ENCODE measurements around the gene FGL2.

The FGL2 gene

DNA sequence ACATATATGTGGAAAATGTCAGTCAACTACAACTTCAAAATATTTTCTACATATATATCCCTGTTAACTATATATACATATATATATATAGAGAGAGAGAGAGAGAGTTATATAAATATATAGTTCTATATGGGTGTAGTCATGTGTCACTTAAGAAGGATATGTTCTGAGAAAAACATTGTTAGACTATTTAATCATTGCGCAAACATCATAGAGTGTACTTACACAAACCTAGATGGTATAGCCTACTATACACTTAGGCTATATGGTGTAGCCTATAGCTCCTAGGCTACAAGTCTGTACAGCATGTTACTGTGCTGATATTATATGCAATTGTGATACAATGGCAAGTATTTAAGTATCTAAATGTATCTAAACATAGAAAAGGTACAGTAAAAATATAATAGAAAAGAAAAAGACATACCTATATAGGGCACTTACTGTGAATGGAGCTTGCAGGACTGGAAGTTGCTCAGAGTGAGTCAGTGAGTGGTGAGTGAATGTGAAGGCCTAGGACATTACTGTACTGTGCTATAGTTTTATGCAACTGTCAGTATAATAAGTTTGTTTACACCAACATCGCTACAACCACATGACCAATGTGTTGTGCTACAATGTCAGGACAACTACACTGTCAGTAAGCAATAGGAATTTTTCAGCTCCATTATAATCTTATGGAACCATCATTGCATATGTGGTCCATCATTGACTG, 18.0 kb upstream of the FGL2 start:
- no peak for TF ChIP-seq CTCF (IDR thresholded peaks at IDR 0.05; ENCODE audit: insufficient read depth, low read length, missing control alignments)
- ChIA-PET CTCF (interaction anchor here (0.6 to 2.2 kb wide), 3 partner anchors 8 to 114 kb away, joined by 3 to 10 read pairs (median 4); no protein-coding TSS in a partner anchor), POLR2A (no interaction called here)
- no peak for DNase-seq (ENCODE audit: low read depth, low spot score)
- no peak overlapping the region for H3K4me3 ChIP-seq (ENCODE audit: low read depth, low read length)

GRCh38 chr7:77216181-77216845, 16.7 kb upstream of the FGL2 start:
- no peak for DNase-seq (ENCODE audit: low read depth, low spot score)
- CTCF ChIA-PET: interaction anchor here (2.2 kb wide), 1 partner anchor 31 kb away, joined by 10 read pairs; no protein-coding TSS in a partner anchor
- TF ChIP-seq CTCF (IDR thresholded peaks at IDR 0.05; ENCODE audit: insufficient read depth, low read length, missing control alignments): no peak

GRCh38 chr7:77209479-77210139, 10.0 kb upstream of the FGL2 start:
- no peak overlapping the region for H3K4me3 ChIP-seq (ENCODE audit: low read depth, low read length)
- CTCF ChIA-PET: interaction anchor here (0.5 kb wide), 1 partner anchor 9 kb away, joined by 4 read pairs; no protein-coding TSS in a partner anchor
- TF ChIP-seq CTCF (IDR thresholded peaks at IDR 0.05; ENCODE audit: insufficient read depth, low read length, missing control alignments): no peak
- POLR2A ChIA-PET: no interaction called here
- DNase-seq (ENCODE audit: low read depth, low spot score): no peak

More at GRCh38 chr7:77216181-77216845, 16.7 kb upstream of the FGL2 start:
- POLR2A ChIA-PET: no interaction called here
- no peak overlapping the region for H3K4me3 ChIP-seq (ENCODE audit: low read depth, low read length)

DNA sequence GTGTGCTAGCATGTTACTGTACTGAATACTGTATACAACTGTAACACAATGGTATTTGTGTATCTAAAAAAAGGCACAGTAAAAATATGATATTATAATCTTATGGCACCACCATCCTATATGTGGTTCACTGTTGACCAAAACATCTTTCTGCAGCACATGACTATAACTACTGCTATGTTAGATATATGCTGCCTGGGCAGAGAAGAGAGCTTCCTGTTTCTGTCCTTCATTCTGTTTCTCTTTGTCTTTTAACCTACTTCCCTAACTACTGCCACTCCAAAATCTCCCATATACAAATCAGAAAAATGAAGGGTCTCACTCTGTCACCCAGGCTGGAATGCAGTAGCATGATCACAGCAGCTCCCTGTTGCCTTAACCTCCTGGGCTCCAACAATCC, 8.8 kb upstream of the FGL2 start:
- no peak for DNase-seq (ENCODE audit: low read depth, low spot score)
- H3K4me3 ChIP-seq (ENCODE audit: low read depth, low read length): no peak overlapping the region
- no peak for TF ChIP-seq CTCF (IDR thresholded peaks at IDR 0.05; ENCODE audit: insufficient read depth, low read length, missing control alignments)
- ChIA-PET POLR2A (no interaction called here), CTCF (no interaction called here)

DNA sequence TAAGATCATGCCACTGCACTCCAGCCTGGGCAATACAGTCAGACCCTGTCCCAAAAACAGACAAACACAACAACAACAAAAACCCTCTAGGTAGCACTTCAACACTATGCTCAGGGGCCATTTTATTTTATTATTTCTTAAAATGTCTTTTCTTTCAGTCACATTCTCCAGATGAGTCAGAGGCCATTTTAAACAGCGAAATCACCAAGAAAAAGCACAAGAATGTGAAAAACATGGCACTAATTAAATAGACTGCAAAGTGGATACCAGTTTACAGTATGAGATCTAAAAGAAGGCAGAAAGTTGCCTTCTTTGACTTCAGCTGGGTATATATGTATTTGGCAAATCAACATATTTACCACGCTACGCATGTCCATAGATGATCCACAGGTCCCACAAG, 6.1 kb upstream of the FGL2 start:
- POLR2A ChIA-PET: no interaction called here
- CTCF ChIA-PET: interaction anchor here (1.1 kb wide), 1 partner anchor 42 kb away, joined by 6 read pairs; no protein-coding TSS in a partner anchor
- no peak overlapping the region for H3K4me3 ChIP-seq (ENCODE audit: low read depth, low read length)
- no peak for DNase-seq (ENCODE audit: low read depth, low spot score)
- no peak for TF ChIP-seq CTCF (IDR thresholded peaks at IDR 0.05; ENCODE audit: insufficient read depth, low read length, missing control alignments)

DNA sequence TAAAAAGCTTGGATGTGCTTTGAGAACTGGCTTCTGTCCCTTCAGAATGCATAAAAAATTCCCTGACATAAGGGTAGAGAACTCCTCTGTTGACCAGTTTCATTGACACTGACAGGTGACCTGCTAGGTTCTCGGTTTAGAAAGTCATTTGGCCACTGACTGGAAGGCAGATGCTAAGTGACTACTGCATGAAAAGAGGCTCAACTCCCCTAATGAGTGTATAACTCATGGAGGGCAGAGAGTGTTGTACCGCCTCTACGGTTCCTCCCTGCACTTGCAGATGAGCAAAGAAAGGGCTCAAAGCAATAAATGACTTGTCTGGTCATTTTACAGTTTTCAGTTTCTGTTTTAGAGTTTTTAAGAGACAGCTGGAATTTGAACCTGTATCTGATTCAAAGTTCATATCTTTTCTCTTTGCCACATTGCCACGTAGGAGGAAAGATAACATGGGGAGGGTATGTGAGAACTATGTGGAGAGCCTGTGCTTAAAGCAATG, 2.9 kb upstream of the FGL2 start:
- no peak for TF ChIP-seq CTCF (IDR thresholded peaks at IDR 0.05; ENCODE audit: insufficient read depth, low read length, missing control alignments)
- DNase-seq (ENCODE audit: low read depth, low spot score): no peak
- ChIA-PET POLR2A (no interaction called here), CTCF (no interaction called here)
- H3K4me3 ChIP-seq (ENCODE audit: low read depth, low read length): no peak overlapping the region

Measured in AG04449 (cell line).